PFSK-1 (cell line): Measurements from ENCODE around the gene ENOSF1.

Experiments used
- FOXP2 ChIP-seq: optimal IDR thresholded peaks from 2 replicates; pipeline ENCODE3; 2011; ENCODE audit warnings: borderline replicate concordance, control low read depth, inconsistent platforms; ENCODE audit not compliant: insufficient read depth; ENCODE audit errors: extremely low read length, extremely low read depth
- POLR2AphosphoS5 ChIP-seq: IDR thresholded peaks from 2 replicates; pipeline ENCODE4 v1.6.1; 2012; ENCODE audit warnings: low read depth, mild to moderate bottlenecking, control low read depth, low read length, moderate library complexity
- REST ChIP-seq, 2 experiments: IDR thresholded peaks; 2 replicates each; pipeline versions ENCODE4 v1.6.1 to v1.8.0; 2011 to 2012; ENCODE audit warnings: low read depth in 2 of 2, low read length in 2 of 2, control low read depth in 1 of 2, inconsistent platforms in 1 of 2, mild to moderate bottlenecking in 1 of 2, moderate library complexity in 1 of 2; ENCODE audit not compliant: insufficient read depth in 1 of 2
- SIN3A ChIP-seq: IDR thresholded peaks from 2 replicates; pipeline ENCODE4 v1.6.1; 2012; ENCODE audit warnings: mild to moderate bottlenecking, low read length, moderate library complexity, borderline replicate concordance; ENCODE audit not compliant: insufficient read depth
- TAF1 ChIP-seq: IDR thresholded peaks from 2 replicates; pipeline ENCODE4 v1.6.1; 2012; ENCODE audit warnings: low read length, control low read depth, borderline replicate concordance; ENCODE audit not compliant: insufficient read depth

ENOSF1 gene

GRCh38 chr18:703213-703967 lies 9.0 kb downstream of the ENOSF1 start:
- TF ChIP-seq SIN3A (no peak), REST (IDR thresholded peaks at IDR 0.05; ENCODE audit: insufficient read depth in 1 of 2, low read depth in 2 of 2, low read length in 2 of 2) (no peak), FOXP2 (no peak), TAF1 (no peak), POLR2AphosphoS5 (no peak)

GRCh38 chr18:697800-698199 lies 14.6 kb downstream of the ENOSF1 start:
- TF ChIP-seq SIN3A (no peak), REST (IDR thresholded peaks at IDR 0.05; ENCODE audit: insufficient read depth in 1 of 2, low read depth in 2 of 2, low read length in 2 of 2) (no peak), POLR2AphosphoS5 (no peak), FOXP2 (no peak)

DNA sequence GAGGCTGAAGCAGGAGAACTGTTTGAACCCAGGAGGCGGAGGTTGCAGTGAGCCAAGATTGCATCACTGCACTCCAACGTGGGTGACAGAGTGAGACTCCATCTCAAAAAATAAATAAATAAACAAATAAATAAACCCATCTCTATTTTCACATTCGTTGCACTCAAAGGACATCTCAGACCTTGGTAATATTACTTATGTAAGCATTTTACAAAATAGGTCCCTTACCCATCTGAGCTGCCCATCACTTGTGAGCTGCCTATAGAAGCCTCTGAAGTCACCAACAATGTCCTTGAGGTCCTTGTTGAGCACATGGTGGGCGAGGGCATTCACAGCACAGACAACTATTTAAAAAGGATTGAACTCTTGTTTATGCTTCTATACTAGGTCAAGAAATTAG lies 15.4 kb downstream of the ENOSF1 start:
- TF ChIP-seq SIN3A, result no peak
- TF ChIP-seq POLR2AphosphoS5, result no peak
- no peak for TF ChIP-seq TAF1
- TF ChIP-seq FOXP2, result no peak
- TF ChIP-seq REST (IDR thresholded peaks at IDR 0.05; ENCODE audit: insufficient read depth in 1 of 2, low read depth in 2 of 2, low read length in 2 of 2), result no peak

DNA sequence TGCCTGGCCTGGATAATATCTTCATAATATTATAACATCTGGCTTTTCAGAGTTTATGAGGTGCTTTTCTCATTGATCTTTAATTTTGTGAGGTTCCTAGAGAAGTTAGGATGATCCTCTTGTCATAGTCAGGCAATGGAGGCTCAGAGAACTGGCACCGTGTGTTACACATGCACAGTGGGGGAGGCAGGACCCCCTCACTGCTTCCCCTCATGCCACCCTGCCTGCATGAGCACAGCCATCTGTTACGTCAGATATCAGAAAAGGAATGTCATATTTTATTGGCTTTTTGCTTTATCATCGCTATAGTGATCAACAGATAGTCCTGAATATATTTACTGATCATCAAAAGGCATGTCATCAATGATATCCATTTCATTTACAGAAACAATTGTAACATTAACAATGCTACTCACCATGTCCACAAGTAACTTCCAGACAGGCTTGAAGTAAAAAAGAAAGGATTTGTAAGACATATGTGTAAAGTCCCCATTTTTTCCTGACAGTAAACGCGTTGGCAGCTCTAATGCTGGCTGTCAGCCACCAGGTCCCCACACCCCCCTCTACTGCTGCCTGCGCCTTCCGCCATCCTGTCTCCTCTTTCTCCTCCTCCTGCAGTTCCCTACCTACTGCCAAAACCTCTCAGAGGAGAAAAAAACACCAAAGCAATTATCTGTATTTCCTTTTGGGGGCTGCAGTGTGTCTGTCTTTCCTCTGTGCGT lies 18.8 kb downstream of the ENOSF1 start:
- no peak for TF ChIP-seq TAF1
- TF ChIP-seq SIN3A, result no peak
- TF ChIP-seq FOXP2, result no peak
- no peak for TF ChIP-seq REST (IDR thresholded peaks at IDR 0.05; ENCODE audit: insufficient read depth in 1 of 2, low read depth in 2 of 2, low read length in 2 of 2)
- TF ChIP-seq POLR2AphosphoS5, result no peak
